GM23338 (cell line): ENCODE measurements around the gene FNDC7. TPM values are rescaled to one million over a fixed set of nuclear protein-coding genes. Genes with fewer than 3 reads are reported as not detected.

Source experiments
- ATAC-seq: fragments of 200-7000 bp; cut with Tn5 transposase; 3 replicates; pipeline ENCODE4 v1.9.1; 2020
- DNase-seq: peaks from one replicate; pipeline ENCODE4 v3.0.0-alpha.2; 2015; ENCODE audit warnings: low spot score
- H2AFZ ChIP-seq: fragments of 200-600 bp; sonication (generic); 2 replicates; pipeline ENCODE4 v1.8.0; 2016; ENCODE audit warnings: antibody characterized with exemption, mild to moderate bottlenecking, moderate library complexity
- H3F3A ChIP-seq: fragments of 200-600 bp; sonication (generic); replicated peaks from 2 replicates; pipeline ENCODE4 v1.8.0; 2017; ENCODE audit warnings: antibody characterized with exemption, mixed run types, low read depth
- H3K27ac ChIP-seq: fragments of 200-600 bp; sonication (generic); 2 replicates; pipeline ENCODE4 v1.6.1; 2016; ENCODE audit warnings: low read depth
- H3K27me3 ChIP-seq: fragments of 200-600 bp; sonication (generic); 2 replicates; pipeline ENCODE4 v1.8.0; 2016; ENCODE audit warnings: mild to moderate bottlenecking, mixed run types, moderate library complexity; ENCODE audit not compliant: insufficient read depth
- H3K36me3 ChIP-seq: fragments of 200-600 bp; sonication (generic); 2 replicates; pipeline ENCODE4 v1.8.0; 2016; ENCODE audit warnings: mild to moderate bottlenecking; ENCODE audit not compliant: insufficient read depth
- H3K4me1 ChIP-seq: fragments of 200-600 bp; sonication (generic); 2 replicates; pipeline ENCODE4 v1.8.0; 2016; ENCODE audit warnings: mild to moderate bottlenecking, moderate library complexity; ENCODE audit not compliant: insufficient read depth
- H3K4me2 ChIP-seq: fragments of 200-600 bp; sonication (generic); 2 replicates; pipeline ENCODE4 v1.7.1; 2017; ENCODE audit warnings: mixed run types
- H3K4me3 ChIP-seq: fragments of 200-600 bp; sonication (generic); 2 replicates; pipeline ENCODE4 v1.6.1; 2016; ENCODE audit warnings: mixed run types
- H3K79me2 ChIP-seq: fragments of 200-600 bp; sonication (generic); replicated peaks from 2 replicates; pipeline ENCODE4 v1.8.0; 2017; ENCODE audit warnings: mild to moderate bottlenecking; ENCODE audit not compliant: insufficient read depth
- H3K9me2 ChIP-seq: fragments of 200-600 bp; sonication (generic); 2 replicates; pipeline ENCODE4 v1.8.0; 2017; ENCODE audit not compliant: insufficient read depth
- H4K20me1 ChIP-seq: fragments of 200-600 bp; sonication (generic); replicated peaks from 2 replicates; pipeline ENCODE4 v1.8.0; 2017; ENCODE audit warnings: mild to moderate bottlenecking; ENCODE audit not compliant: insufficient read depth
- H3K27ac Mint-ChIP-seq: 2 replicates; pipeline ENCODE4 v1.8.0; 2020; ENCODE audit warnings: inconsistent platforms, mild to moderate bottlenecking, moderate library complexity, mixed read lengths
- H3K27me3 Mint-ChIP-seq: 3 replicates; pipeline ENCODE4 v1.8.0; 2022; ENCODE audit warnings: low read depth, mild to moderate bottlenecking, moderate library complexity, mixed read lengths, inconsistent platforms; ENCODE audit not compliant: insufficient read depth, poor library complexity
- H3K36me3 Mint-ChIP-seq: 3 replicates; pipeline ENCODE4 v1.8.0; 2021; ENCODE audit warnings: low read depth, mild to moderate bottlenecking, inconsistent platforms, moderate library complexity, mixed read lengths
- H3K4me1 Mint-ChIP-seq: 3 replicates; pipeline ENCODE4 v1.8.0; 2020; ENCODE audit warnings: mild to moderate bottlenecking, inconsistent platforms, mixed read lengths
- H3K4me3 Mint-ChIP-seq: 3 replicates; pipeline ENCODE4 v1.8.0; 2021; ENCODE audit warnings: moderate library complexity, mild to moderate bottlenecking, inconsistent platforms, mixed read lengths
- H3K9me3 Mint-ChIP-seq: 3 replicates; pipeline ENCODE4 v1.8.0; 2020; ENCODE audit warnings: moderate library complexity, mild to moderate bottlenecking, inconsistent platforms, mixed read lengths
- CREB1 ChIP-seq: fragments of 250-450 bp; sonication (Bioruptor Pico); IDR thresholded peaks from 2 replicates; pipeline ENCODE4 v1.5.0; 2020; ENCODE audit warnings: low read depth, mild to moderate bottlenecking, moderate library complexity
- EZH2 ChIP-seq: fragments of 200-600 bp; sonication (generic); IDR thresholded peaks from one replicate; pipeline ENCODE4 v1.8.0; 2017; ENCODE audit warnings: antibody characterized with exemption, mild to moderate bottlenecking, low read depth; ENCODE audit not compliant: unreplicated experiment
- JUNB ChIP-seq: IDR thresholded peaks from one replicate; pipeline ENCODE4 v1.6.1; 2016; ENCODE audit warnings: antibody characterized with exemption; ENCODE audit not compliant: unreplicated experiment
- NANOG ChIP-seq: IDR thresholded peaks from 2 replicates; pipeline ENCODE4 v1.6.1; 2016; ENCODE audit warnings: antibody characterized with exemption, borderline replicate concordance
- POLR2AphosphoS5 ChIP-seq: IDR thresholded peaks from 2 replicates; pipeline ENCODE4 v1.6.1; 2016; ENCODE audit warnings: antibody characterized with exemption, low read depth
- REST ChIP-seq: IDR thresholded peaks from one replicate; pipeline ENCODE4 v1.6.1; 2018; ENCODE audit warnings: antibody characterized with exemption; ENCODE audit not compliant: unreplicated experiment
- STAT1 ChIP-seq: IDR thresholded peaks from one replicate; pipeline ENCODE4 v1.6.1; 2016; ENCODE audit warnings: antibody characterized with exemption; ENCODE audit not compliant: unreplicated experiment
- ZNF331 ChIP-seq: fragments of 250-450 bp; sonication (Bioruptor Pico); IDR thresholded peaks from 2 replicates; pipeline ENCODE4 v1.5.0; 2020; ENCODE audit warnings: low read depth, mild to moderate bottlenecking, moderate library complexity
- polyA plus RNA-seq: library from polyadenylated mRNA; unstranded; fragments of >200 nt; fragmentation: Nextera tagmentation; extraction: Ambion mirVana; gene quantifications from 2 replicates; pipeline ENCODE4 v1.2.1, GENCODE V29; 2016
- total RNA-seq: library from RNA; depleted of rRNA; stranded (reverse); fragments of >200 nt; shearing (Covaris generic); gene quantifications from 2 replicates; pipeline ENCODE4 v1.2.3, GENCODE V29; 2014
- TF ChIP-seq, protein P1 (sequence below): IDR thresholded peaks from 2 replicates; pipeline ENCODE4 v1.6.1; 2016; ENCODE audit warnings: antibody characterized with exemption
- TF ChIP-seq, protein P2 (sequence below): fragments of 250-450 bp; sonication (Bioruptor Pico); IDR thresholded peaks from 2 replicates; pipeline ENCODE4 v1.5.0; 2020; ENCODE audit warnings: mild to moderate bottlenecking, moderate library complexity

The FNDC7 gene
- total and polyA plus RNA-seq, 2 experiments from 2014 or later: 0.06 to 0.28 TPM

DNA sequence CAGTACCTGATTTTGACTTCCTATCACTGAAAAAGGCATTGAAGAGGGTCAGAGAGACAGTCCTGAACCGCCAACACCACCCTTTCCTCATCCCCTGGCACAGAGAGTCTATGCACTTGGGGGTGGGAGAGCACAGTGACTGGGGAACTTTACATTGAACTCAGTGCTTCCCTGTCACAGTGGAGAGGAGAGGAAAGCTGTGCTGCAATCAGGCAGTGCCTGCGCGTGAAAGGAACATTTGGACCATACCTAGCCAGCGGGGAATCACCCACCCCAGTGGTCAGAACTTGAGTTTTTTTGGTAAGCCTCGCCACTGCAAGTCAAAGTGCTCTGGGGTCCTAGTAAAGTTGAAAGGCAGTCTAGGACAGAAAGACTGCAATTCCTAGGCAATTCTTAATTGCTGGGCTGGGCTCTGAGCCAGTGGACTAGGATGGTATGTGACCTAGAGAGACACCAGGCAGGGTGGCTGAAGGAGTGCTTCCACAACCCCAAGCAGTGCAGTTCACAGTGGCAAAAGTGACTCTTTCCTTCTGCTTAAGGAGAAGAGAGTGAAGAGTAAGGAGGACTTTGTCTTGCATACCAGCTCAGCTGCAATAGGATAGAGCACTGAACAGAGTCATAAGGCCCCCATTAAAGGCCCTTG, 42.5 kb upstream of the FNDC7 start (continued):
- TF ChIP-seq, protein P1, sequence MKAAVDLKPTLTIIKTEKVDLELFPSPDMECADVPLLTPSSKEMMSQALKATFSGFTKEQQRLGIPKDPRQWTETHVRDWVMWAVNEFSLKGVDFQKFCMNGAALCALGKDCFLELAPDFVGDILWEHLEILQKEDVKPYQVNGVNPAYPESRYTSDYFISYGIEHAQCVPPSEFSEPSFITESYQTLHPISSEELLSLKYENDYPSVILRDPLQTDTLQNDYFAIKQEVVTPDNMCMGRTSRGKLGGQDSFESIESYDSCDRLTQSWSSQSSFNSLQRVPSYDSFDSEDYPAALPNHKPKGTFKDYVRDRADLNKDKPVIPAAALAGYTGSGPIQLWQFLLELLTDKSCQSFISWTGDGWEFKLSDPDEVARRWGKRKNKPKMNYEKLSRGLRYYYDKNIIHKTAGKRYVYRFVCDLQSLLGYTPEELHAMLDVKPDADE: no peak

GRCh38 chr1:108671143-108671542, 41.6 kb upstream of the FNDC7 start:
- H3K4me3 ChIP-seq: no peak overlapping the region
- no peak overlapping the region for H3K27ac ChIP-seq
- no peak for DNase-seq
- H3F3A ChIP-seq: no peaks in the 10 kb centered on the region
- ATAC-seq: no peak
- Mint-ChIP-seq H3K27ac (no peak overlapping the region), H3K9me3 (peaks cover 21% of the 10 kb centered on the region), H3K36me3 (peaks cover 10% of the 10 kb centered on the region), H3K4me1 (no peaks in the 10 kb centered on the region; the same call in 2 of the 3 replicates), H3K4me3 (no peak overlapping the region), H3K27me3 (peaks cover 4% of the 10 kb centered on the region)
- TF ChIP-seq CREB1 (no peak), NANOG (no peak), JUNB (no peak), STAT1 (no peak), ZNF331 (no peak), REST (no peak), EZH2 (no peak), POLR2AphosphoS5 (no peak)
- TF ChIP-seq, protein P2, sequence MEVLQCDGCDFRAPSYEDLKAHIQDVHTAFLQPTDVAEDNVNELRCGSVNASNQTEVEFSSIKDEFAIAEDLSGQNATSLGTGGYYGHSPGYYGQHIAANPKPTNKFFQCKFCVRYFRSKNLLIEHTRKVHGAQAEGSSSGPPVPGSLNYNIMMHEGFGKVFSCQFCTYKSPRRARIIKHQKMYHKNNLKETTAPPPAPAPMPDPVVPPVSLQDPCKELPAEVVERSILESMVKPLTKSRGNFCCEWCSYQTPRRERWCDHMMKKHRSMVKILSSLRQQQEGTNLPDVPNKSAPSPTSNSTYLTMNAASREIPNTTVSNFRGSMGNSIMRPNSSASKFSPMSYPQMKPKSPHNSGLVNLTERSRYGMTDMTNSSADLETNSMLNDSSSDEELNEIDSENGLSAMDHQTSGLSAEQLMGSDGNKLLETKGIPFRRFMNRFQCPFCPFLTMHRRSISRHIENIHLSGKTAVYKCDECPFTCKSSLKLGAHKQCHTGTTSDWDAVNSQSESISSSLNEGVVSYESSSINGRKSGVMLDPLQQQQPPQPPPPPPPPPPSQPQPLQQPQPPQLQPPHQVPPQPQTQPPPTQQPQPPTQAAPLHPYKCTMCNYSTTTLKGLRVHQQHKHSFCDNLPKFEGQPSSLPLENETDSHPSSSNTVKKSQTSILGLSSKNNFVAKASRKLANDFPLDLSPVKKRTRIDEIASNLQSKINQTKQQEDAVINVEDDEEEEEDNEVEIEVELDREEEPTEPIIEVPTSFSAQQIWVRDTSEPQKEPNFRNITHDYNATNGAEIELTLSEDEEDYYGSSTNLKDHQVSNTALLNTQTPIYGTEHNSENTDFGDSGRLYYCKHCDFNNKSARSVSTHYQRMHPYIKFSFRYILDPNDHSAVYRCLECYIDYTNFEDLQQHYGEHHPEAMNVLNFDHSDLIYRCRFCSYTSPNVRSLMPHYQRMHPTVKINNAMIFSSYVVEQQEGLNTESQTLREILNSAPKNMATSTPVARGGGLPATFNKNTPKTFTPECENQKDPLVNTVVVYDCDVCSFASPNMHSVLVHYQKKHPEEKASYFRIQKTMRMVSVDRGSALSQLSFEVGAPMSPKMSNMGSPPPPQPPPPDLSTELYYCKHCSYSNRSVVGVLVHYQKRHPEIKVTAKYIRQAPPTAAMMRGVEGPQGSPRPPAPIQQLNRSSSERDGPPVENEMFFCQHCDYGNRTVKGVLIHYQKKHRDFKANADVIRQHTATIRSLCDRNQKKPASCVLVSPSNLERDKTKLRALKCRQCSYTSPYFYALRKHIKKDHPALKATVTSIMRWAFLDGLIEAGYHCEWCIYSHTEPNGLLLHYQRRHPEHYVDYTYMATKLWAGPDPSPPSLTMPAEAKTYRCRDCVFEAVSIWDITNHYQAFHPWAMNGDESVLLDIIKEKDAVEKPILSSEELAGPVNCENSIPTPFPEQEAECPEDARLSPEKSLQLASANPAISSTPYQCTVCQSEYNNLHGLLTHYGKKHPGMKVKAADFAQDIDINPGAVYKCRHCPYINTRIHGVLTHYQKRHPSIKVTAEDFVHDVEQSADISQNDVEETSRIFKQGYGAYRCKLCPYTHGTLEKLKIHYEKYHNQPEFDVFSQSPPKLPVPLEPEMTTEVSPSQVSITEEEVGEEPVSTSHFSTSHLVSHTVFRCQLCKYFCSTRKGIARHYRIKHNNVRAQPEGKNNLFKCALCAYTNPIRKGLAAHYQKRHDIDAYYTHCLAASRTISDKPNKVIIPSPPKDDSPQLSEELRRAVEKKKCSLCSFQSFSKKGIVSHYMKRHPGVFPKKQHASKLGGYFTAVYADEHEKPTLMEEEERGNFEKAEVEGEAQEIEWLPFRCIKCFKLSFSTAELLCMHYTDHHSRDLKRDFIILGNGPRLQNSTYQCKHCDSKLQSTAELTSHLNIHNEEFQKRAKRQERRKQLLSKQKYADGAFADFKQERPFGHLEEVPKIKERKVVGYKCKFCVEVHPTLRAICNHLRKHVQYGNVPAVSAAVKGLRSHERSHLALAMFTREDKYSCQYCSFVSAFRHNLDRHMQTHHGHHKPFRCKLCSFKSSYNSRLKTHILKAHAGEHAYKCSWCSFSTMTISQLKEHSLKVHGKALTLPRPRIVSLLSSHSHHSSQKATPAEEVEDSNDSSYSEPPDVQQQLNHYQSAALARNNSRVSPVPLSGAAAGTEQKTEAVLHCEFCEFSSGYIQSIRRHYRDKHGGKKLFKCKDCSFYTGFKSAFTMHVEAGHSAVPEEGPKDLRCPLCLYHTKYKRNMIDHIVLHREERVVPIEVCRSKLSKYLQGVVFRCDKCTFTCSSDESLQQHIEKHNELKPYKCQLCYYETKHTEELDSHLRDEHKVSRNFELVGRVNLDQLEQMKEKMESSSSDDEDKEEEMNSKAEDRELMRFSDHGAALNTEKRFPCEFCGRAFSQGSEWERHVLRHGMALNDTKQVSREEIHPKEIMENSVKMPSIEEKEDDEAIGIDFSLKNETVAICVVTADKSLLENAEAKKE (CRISPR knock-in tag): no peak
- TF ChIP-seq, protein P1: no peak
- no peaks in the 10 kb centered on the region for H4K20me1 ChIP-seq
- no peaks in the 10 kb centered on the region for H3K79me2 ChIP-seq
- H3K27me3 ChIP-seq: no peaks in the 10 kb centered on the region
- no peak overlapping the region for H3K4me2 ChIP-seq
- no peaks in the 10 kb centered on the region for H3K36me3 ChIP-seq
- no peak overlapping the region for H2AFZ ChIP-seq
- no peaks in the 10 kb centered on the region for H3K9me2 ChIP-seq
- H3K4me1 ChIP-seq: no peaks in the 10 kb centered on the region
